Transverse colon (tissue), 4 donors: ENCODE results near the gene ZNF343. TPM values are rescaled to one million over a fixed set of nuclear protein-coding genes. Genes with fewer than 3 reads are reported as not detected.
A peak's percentile ranks its signal among the peaks of the same experiment; 100 is the strongest.

Experiments used
- DNase-seq: peaks from one replicate; pipeline ENCODE4 v3.0.0-alpha.2; 2019
- H3K27ac ChIP-seq, 4 donors: fragments of 200-600 bp; sonication (generic); 2 replicates each; pipeline ENCODE4 v1.5.1; 2016 to 2018; ENCODE audit warnings: inconsistent platforms in 4 of 4
- H3K27me3 ChIP-seq: fragments of 200-600 bp; sonication (generic); 2 replicates; pipeline ENCODE4 v1.5.1; 2017; ENCODE audit warnings: inconsistent platforms
- H3K36me3 ChIP-seq, 4 donors: fragments of 200-600 bp; sonication (generic); 2 replicates each; pipeline ENCODE4 v1.5.1; 2017 to 2019; ENCODE audit warnings: inconsistent platforms in 4 of 4
- H3K4me1 ChIP-seq, 4 donors: fragments of 200-600 bp; sonication (generic); 2 replicates each; pipeline ENCODE4 v1.5.1; 2017 to 2020; ENCODE audit warnings: inconsistent platforms in 4 of 4
- H3K4me3 ChIP-seq, 4 donors: fragments of 200-600 bp; sonication (generic); 1 replicate in 1 of 4; 2 replicates in 3 of 4; pipeline versions ENCODE4 v1.5.1 to v1.6.1; 2017 to 2019; ENCODE audit warnings: inconsistent platforms in 4 of 4
- H3K9me3 ChIP-seq, 2 donors: fragments of 200-600 bp; sonication (generic); 2 replicates each; pipeline ENCODE4 v1.5.1; 2017 to 2019; ENCODE audit warnings: inconsistent platforms in 2 of 2
- CTCF ChIP-seq, 5 experiments: fragments of 200-600 bp in 3 of 5; fragments of 450-650 bp in 2 of 5; sonication (generic) in 3 of 5; IDR thresholded peaks; 1 replicate in 2 of 5; 2 replicates in 3 of 5; pipeline ENCODE4 v1.5.1; 2016 to 2017; ENCODE audit warnings: antibody characterized with exemption in 5 of 5, inconsistent platforms in 3 of 5, mild to moderate bottlenecking in 2 of 5, moderate library complexity in 1 of 5
- EP300 ChIP-seq: sonication (generic); formaldehyde crosslinking; IDR thresholded peaks from one replicate; pipeline ENCODE4 v1.6.1; 2017; ENCODE audit warnings: antibody characterized with exemption, low read depth
- POLR2A ChIP-seq: fragments of 450-650 bp; IDR thresholded peaks from one replicate; pipeline ENCODE4 v1.6.1; 2016; ENCODE audit warnings: antibody characterized with exemption, mild to moderate bottlenecking, moderate library complexity
- POLR2AphosphoS5 ChIP-seq, 3 donors: sonication (generic); formaldehyde crosslinking; IDR thresholded peaks; one replicate each; pipeline ENCODE4 v1.6.1; 2016; ENCODE audit warnings: antibody characterized with exemption in 3 of 3
- WGBS, 2 donors: methylation state at CpG; one replicate each; pipeline ENCODE4 v1.1.5; 2018; ENCODE audit warnings: low coverage in 1 of 2; 5-methylcytosine and 5-hydroxymethylcytosine counted together
- in situ Hi-C, 4 donors: fragments of 200-750 bp; cut with MboI; loops; one replicate each; pipeline versions ENCODE4 v1.15.0 to v1.15.1; 2017; ENCODE audit warnings: low sequenced_read_pairs in 3 of 4, low pct_ligation_motif_present in 1 of 4, low pct_unique_long_range_greater_than_20kb in 1 of 4
- intact Hi-C: fragments of 100-400 bp; cut with DNase I; formaldehyde crosslinking; loops from one replicate; pipeline ENCODE4 v1.15.1; 2023; ENCODE audit warnings: low total_unique reads
- total RNA-seq, 4 donors: library from RNA; depleted of rRNA; stranded (reverse); fragments of >200 nt; gene quantifications; one replicate each; pipeline ENCODE4 v1.1.0, GENCODE V29; 2016

The ZNF343 gene
- total RNA-seq, 4 donors from 2014 or later, result 2.4 to 9.8 (median 6.1) TPM

- Histone ChIP-seq H3K36me3 (peaks cover 0 to 35% (median 19%) of the 10 kb centered on the region in 4 donors), H3K27ac (peak overlapping the region in 2 of 4 donors; percentile 92 to 93)
- in situ Hi-C loops, result loop anchor here in 2 of 4 donors (10.0 to 25.0 kb wide), 2 partner anchors 176 to 256 kb away; no protein-coding TSS in a partner anchor
Measured at GRCh38 chr20:2468581-2469407, 39.9 kb downstream of the ZNF343 start.

GRCh38 chr20:2467412-2467811, 41.3 kb downstream of the ZNF343 start:
- in situ Hi-C loops, result loop anchor here in 2 of 4 donors (10.0 to 25.0 kb wide), 2 partner anchors 177 to 255 kb away; no protein-coding TSS in a partner anchor
- peaks cover 0 to 49% (median 28%) of the 10 kb centered on the region in 4 donors for H3K36me3 ChIP-seq

More at GRCh38 chr20:2468581-2469407, 39.9 kb downstream of the ZNF343 start:
- intact Hi-C loops, result no loop called here
- TF ChIP-seq POLR2A, result no peak
- no peak for TF ChIP-seq CTCF (IDR thresholded peaks at IDR 0.05)
- no peak for TF ChIP-seq EP300
- no peak for TF ChIP-seq POLR2AphosphoS5 (IDR thresholded peaks at IDR 0.05)
- peak overlapping the region in 2 of 4 donors; percentile 64 to 81 for H3K4me3 ChIP-seq
- no peak for DNase-seq
- H3K27me3 ChIP-seq, result no peaks in the 10 kb centered on the region
- H3K4me1 ChIP-seq, result peaks cover 12 to 25% (median 17%) of the 10 kb centered on the region in 4 donors
- H3K9me3 ChIP-seq, result no peaks in the 10 kb centered on the region
- 60 to 76% methylated on average over 2 to 11 of the region's 11 CpGs for WGBS, 2 donors

GRCh38 chr20:2465100-2465499, 43.6 kb downstream of the ZNF343 start:
- Histone ChIP-seq H3K4me1 (peaks cover 12 to 18% (median 15%) of the 10 kb centered on the region in 4 donors), H3K36me3 (peaks cover 1 to 72% (median 41%) of the 10 kb centered on the region in 4 donors), H3K4me3 (no peak overlapping the region), H3K9me3 (no peaks in the 10 kb centered on the region), H3K27me3 (no peaks in the 10 kb centered on the region), H3K27ac (no peak overlapping the region)
- WGBS, 2 donors, result 92 to 95% methylated on average over 5 to 6 of the region's 6 CpGs
- intact Hi-C loops, result no loop called here
- TF ChIP-seq POLR2AphosphoS5 (IDR thresholded peaks at IDR 0.05), result no peak
- in situ Hi-C loops, result loop anchor here in 2 of 4 donors (10.0 to 25.0 kb wide), 2 partner anchors 180 to 253 kb away; no protein-coding TSS in a partner anchor
- no peak for DNase-seq

More at GRCh38 chr20:2467412-2467811, 41.3 kb downstream of the ZNF343 start:
- TF ChIP-seq EP300, result no peak
- peaks cover 12 to 25% (median 17%) of the 10 kb centered on the region in 4 donors for H3K4me1 ChIP-seq
- H3K9me3 ChIP-seq, result no peaks in the 10 kb centered on the region
- intact Hi-C loops, result no loop called here
- H3K4me3 ChIP-seq, result no peak overlapping the region
- no peak for DNase-seq
- WGBS, 2 donors, result 83 to 84% methylated on average over 4 to 5 of the region's 5 CpGs
- H3K27me3 ChIP-seq, result no peaks in the 10 kb centered on the region
- no peak overlapping the region for H3K27ac ChIP-seq

- peaks cover 1 to 75% (median 42%) of the 10 kb centered on the region in 4 donors for H3K36me3 ChIP-seq
- no peak for TF ChIP-seq POLR2AphosphoS5 (IDR thresholded peaks at IDR 0.05)
- TF ChIP-seq CTCF (IDR thresholded peaks at IDR 0.05), result no peak
- no peak for TF ChIP-seq EP300
- TF ChIP-seq POLR2A, result no peak
Measured at GRCh38 chr20:2463616-2464365, 44.9 kb downstream of the ZNF343 start.

More at GRCh38 chr20:2463616-2464365, 44.9 kb downstream of the ZNF343 start:
- intact Hi-C loops, result no loop called here
- no peak for DNase-seq
- Histone ChIP-seq H3K4me3 (no peak overlapping the region), H3K27ac (no peak overlapping the region), H3K4me1 (peaks cover under 1 to 8% (median 5%) of the 10 kb centered on the region in 4 donors), H3K9me3 (no peaks in the 10 kb centered on the region), H3K27me3 (no peaks in the 10 kb centered on the region)
- in situ Hi-C loops, result loop anchor here in 2 of 4 donors (10.0 to 25.0 kb wide), 2 partner anchors 181 to 251 kb away; no protein-coding TSS in a partner anchor
- WGBS, 2 donors, result 79 to 90% methylated on average over 2 to 9 of the region's 9 CpGs
